ENCODE measurements around the gene OR9Q1.
A peak's percentile ranks its signal among the peaks of the same experiment; 100 is the strongest.
"Not testable (repeated sequence)": the region's sequence is repeated elsewhere in the genome, so short reads cannot be mapped to it uniquely, and the experiment has no call there.

OR9Q1 gene

DNA sequence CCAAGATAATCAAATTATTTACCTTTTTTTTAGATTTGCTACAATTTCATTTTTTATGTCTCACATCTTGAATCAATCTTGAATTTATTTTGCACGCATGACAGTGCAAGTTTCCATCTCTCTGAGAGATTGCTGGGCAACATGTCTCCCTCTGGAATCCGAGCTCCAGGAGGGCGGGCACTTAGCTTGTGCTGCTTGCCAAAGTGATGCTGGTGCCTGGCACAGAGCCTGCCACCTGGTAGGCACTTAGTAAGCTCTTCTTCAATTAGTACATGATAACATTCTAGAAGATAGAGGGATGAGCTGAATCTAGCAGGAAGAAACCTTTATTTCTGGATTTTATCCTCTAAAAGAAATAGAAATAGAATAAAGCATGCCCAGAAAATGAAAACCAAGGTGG, 129.1 kb downstream of the OR9Q1 start:
- no peak for DNase-seq

DNA sequence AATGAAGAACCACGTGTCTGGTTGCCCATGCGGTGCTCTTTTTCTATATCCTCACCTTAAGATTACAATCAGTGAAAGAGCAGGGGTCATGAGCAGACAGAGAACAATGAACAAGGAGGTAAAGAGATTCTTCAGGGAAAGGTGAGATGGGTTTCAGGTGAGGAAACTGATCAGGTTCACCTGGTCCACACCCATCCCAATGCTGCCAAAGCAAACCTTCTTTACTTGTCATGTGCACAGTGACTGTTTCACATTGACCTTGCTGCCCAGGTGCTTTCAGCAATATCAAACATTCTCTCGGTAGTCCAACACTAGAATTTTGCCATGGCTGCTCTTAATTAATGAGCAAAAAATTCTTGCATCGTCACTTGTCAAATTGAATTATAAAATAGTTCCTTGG, 140.7 kb downstream of the OR9Q1 start:
- DNase-seq = no peak

DNA sequence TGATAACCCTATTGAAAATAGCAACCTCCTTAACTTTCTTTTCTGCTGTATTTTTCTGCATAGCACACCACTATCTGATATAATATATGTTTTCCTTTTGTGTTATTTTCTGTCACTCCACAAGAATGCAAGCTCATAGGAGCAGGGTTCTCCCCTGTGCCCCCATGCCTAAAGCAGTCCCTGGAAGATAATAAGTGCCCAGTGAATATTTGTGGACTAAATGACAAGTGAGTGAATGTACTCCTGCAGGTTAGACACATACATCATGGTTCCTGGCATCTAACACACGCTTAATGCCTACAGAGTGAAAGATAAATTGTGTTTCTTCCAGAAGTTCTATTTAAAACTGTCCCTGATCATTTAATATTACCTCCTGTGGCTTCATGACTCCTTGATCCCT, 141.3 kb downstream of the OR9Q1 start:
- no peak for DNase-seq

DNA sequence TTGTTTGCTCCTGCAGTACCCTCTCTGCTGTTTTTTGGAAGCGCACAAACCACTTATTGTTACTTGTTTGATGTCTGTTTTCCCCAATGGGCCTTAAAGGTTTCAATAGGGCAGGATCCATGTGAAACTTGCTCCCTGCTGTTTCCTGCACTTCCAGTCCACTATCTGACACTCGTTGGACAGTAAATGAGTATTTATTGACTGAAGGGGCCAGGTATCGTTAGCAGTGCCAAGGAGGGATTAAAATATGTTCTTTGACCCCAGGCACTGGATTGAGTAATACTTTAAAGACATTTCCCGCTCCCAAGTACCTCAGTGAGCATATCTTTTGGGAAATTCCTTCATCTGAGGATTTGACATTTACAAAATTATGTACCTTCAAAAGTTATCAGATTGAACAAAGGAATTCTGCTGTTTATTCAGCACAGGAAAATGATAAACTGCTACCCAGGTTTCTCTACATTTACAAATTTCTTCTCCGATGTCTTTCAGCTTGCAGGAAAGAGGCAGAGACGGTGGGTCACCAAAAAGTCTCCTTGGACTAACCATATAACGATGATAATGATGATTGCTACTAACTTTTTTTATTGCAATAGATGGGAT, 141.9 kb downstream of the OR9Q1 start:
- DNase-seq = no peak

DNA sequence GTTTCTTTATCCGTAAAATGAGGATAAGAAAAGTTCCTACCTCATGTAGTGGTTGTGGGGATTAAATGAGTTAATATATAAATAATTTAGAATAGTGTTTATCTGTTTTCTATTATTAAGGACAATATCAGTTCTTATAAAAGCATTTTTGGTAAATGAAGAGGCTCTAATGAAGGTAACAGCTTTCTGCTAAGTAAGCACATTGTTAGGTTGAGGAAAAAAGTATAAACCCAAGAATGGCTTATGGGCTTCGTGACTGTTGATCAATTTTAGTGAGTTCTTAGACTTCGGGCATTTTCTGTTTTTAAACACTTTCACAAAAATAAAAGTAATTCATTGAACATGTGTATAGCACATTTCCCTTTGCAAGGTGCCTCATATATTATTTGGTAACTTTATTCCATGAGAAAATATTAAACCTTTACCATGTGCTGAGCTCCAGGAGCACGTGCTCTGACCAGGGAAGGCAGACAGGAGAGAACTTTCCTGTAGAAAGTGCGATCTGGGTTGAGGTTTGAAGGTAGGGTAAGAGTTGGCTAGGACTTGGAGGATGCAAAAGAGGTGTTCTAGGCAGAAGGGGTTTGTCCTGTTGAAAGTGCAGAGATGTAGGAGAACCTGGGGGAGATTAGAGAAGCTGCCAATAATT, 153.9 kb downstream of the OR9Q1 start:
- no peak for DNase-seq

DNA sequence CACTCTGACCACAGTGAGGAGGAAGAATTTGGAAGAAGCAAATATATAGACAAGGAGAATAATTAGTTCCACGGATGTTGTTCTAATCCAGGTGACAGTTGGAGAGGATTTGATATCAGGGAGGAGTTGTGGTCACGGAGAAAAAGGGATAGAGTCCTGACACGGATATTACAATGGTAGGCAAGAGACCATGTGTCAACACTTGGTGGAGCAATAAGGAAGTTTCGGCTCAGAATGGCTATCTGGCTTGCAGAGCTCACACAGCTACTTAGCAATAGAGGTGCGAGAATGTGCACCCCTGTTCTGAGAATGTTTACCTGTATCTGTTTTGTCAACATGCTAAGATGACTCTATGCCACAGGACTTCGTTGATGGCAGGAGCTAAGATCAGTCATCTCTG, 154.8 kb downstream of the OR9Q1 start:
- DNase-seq = no peak

DNA sequence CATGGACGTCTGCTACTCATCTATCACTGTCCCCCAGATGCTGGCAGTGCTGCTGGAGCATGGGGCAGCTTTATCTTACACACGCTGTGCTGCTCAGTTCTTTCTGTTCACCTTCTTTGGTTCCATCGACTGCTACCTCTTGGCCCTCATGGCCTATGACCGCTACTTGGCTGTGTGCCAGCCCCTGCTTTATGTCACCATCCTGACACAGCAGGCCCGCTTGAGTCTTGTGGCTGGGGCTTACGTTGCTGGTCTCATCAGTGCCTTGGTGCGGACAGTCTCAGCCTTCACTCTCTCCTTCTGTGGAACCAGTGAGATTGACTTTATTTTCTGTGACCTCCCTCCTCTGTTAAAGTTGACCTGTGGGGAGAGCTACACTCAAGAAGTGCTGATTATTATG, 156.0 kb downstream of the OR9Q1 start:
- DNase-seq = peak; percentile 3

DNA sequence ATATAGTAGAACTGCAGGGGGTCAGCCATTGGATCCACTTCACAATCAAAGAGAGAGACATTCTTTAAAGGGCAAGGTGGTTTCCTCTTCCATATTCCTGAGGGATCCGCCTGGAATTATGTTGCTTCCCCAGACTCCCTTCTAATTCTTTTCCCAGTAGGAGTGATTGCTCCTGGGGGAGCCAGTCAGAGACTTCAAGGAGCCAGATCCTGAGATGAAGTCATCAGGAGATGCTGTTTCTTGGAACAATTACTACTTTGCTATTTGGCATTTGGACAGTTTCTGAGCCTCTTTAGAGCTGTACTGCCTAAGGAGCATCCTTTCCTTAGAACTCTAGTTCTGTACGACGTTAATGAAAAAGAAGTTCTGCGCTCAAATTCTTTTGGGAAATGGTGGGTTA, 163.3 kb downstream of the OR9Q1 start:
- no peak for DNase-seq

DNA sequence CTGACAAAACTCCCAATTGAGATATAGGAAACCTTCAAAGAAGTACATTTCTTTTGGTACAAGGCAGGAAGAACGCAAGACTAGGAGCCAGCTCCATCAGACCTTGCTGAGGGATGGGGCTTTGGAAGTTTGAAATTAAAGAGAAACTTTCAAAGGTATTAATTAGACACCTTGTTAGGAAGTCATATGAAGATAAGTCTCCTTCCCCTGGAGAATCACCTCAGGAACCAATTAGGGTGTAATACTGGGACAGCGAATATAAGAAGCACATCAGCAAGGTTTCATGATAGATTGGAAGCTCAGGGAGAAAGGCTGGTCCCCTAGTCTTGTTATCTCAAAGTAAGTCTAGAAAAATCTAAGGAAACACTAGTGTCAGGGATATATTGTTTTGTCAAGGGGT, 165.1 kb downstream of the OR9Q1 start, which contains the start of gene OR9Q2:
OR9Q2 (plus strand) TSS at position 301 of the 400 bp plus-strand sequence. CDS start 1,421 bp downstream, outside the sequence.
- no peak for DNase-seq

DNA sequence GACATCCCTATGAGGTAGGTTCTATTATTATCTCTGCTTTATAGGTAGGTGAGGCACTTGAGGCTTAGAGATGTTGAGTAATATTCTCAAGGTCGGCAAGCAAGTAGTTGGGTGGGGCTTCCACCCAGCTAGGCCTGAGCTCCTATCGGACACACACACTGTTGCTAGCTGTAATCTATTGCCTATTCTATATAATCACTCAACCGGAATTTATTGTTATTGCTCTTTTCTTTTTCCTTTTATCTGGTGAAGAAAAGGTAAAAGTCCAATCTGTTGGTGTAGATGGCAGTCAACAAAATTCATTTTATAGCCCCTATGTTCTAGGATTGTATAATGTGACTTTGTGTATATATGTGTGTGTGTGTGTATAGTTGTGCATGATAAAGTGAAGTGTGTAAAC, 168.5 kb downstream of the OR9Q1 start:
- DNase-seq = no peak

DNA sequence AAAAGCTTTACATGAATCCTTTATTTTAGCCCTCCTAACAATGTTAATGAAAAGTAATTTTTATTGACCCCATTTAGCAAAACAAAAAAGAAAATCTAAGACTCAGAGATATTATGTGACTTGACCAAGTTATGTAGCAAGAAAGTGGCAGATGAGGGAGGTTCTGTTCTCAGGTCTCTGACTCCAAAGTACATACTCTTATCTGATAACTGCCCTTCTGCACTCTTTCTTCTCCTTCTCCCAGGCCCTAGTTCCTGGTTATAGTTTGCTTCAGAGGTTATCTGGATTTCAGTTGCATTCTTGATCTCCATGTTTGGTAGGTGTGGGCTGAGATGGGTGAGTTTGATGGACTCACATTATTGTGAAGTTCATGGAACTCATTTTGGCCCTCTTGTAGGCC, 169.7 kb downstream of the OR9Q1 start:
- DNase-seq = no peak

DNA sequence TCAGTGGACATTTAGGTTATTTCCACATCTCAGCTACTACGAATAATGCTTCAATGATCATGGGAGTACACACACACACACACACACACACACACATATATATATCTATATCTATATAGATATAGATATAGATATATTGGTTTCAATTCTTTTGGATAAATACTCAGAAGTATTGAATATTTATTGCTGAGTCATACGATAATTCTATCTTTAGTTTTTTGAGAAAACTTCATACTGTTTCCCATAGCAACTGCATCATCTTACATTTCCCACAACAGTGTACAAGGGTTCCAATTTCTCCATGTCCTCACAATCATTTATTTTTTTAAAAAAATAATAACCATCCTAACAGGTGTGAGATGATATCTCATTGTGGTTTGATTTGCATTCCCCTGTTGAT, 172.3 kb downstream of the OR9Q1 start:
- no peak for DNase-seq

DNA sequence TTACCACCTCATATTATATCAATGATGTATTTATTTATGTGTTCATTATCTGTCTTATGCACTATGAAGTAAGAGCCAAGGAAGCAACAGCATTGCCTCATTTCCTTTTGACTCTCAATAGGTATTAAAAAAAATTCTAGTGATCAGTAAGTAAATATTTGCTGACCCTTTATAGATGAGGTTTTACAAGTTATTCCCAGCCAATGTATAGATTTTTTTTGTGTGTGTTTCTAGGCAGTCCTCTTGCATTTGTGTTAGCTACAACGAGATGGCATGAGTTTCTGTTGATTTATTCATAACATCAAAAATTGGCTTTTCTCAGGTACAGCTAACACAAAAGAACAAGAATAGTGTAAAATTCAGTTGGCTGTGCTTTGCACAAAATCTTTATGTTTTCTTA, 175.6 kb downstream of the OR9Q1 start:
- no peak for DNase-seq

DNA sequence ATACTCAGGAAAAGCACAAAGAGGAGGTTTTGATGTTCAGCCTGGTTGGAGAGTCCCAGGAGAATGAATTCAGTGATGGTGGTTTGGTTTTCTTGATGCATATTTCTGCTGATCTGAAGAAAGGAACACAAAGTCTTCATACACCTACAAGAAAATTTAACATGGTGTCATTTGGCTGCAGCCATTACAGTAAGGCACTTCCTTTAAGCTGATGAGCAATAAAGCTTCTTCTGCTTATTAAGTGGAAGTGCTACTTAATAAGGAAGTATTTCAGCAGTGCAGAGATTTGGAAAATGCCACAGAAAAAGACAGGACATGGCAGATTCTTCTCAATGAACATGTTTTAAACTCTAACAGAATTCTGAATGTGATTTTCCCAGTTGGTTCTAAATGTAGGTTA, 180.4 kb downstream of the OR9Q1 start, which contains the start of gene OR1S2:
OR1S2 (minus strand) TSS at position 101 of the 400 bp plus-strand sequence; CDS start at position 101, 0 bp downstream.
- DNase-seq = no peak

DNA sequence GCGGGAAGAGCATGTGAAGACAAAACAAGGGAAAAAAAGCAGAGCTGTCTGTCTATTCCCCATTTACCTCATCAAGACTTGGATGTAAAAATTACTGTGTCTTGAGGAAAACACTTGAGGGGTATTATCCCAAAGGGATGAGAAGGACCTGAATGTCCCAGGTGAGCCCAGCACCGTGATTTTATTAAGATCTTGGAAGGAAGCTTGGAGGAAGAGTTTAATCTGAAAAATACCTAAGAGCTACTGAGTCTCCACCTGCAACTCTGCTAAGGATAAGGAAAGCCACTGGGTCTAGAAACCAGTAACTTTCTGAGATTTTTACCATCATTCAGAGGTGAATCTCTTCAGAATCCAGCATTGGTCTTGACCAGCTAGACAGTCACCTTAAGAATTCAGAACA, 188.7 kb downstream of the OR9Q1 start, which contains the start of gene OR1S1:
OR1S1 (plus strand) TSS at position 301 of the 400 bp plus-strand sequence.
- DNase-seq = not testable (repeated sequence)

DNA sequence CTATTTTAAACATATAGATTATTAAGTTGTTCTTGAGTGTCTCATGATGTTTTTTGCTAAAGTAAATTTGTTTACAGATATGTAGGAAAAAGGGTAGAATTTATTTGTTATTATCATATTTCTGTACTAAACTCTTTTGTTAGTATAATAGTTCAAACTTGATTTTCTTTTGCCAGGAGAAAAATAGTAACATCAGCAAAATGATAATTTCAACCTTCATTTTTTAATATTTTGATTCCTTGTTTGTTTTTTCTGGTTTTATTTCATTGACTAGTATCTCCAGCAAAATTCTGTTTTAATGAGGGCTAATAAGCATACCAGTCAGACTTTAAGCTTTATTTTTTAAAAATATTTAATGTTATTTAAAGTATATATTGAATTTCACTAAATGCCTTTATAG, 192.8 kb downstream of the OR9Q1 start:
- DNase-seq = no peak

DNA sequence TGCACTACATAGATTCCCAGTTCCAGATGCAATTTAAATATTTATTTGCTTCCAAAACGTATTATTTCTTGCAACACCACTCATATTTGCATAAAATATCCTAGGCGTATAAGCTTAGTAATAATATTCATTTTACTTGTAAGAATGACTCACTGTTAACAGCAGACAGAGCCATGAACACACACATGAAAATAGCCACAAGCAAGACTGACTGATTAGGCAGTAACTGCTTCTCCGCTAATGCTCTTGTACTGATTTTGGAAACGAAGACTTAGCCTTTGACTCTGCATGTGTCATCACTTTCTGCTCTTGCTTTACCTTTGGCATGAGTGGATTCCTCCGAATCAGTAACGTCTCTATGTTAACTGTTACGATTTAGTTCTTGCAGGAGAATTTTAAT, 199.0 kb downstream of the OR9Q1 start:
- DNase-seq = no peak

DNA sequence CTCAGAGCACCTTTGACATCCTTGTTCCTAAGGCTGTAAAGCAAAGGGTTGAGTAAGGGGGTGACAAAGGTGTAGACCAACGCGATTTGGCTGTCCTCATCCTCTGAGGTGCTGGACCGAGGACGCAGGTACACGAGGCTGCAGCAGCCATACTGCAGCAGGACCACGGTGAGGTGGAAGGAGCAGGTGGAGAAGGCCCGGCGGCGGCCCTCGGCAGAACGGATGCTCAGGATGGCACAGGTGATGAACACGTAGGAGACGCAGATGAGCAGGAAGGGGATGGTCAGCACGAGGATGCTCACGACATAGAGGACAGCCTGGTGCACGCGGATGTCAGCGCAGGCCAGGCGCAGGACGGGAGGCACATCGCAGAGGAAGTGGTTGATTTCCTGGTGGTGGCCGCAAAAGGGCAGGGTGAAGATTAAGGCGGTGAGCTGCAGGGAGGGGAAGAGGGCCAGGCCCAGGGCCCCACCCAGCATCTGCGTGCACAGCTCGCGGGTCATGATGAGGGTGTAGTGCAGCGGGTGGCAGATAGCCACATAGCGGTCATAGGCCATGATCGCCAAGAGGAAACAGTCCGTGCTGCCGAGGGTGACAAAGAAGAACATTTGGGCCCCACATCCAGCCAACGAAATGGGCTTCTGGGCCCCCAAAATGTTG, 204.4 kb downstream of the OR9Q1 start:
- DNase-seq = no peak

All from hematopoietic multipotent progenitor cell treated with erythropoietin and hydrocortisone succinate and interleukin-3 and kit ligand, for 4 days (in vitro differentiated cells).